GM21360 (cell line): ENCODE measurements around the gene HNRNPM.
"Not testable (repeated sequence)": the region's sequence is repeated elsewhere in the genome, so short reads cannot be mapped to it uniquely, and the experiment has no call there.

Source experiments
- ATAC-seq: cut with Tn5 transposase; IDR thresholded peaks from one replicate; pipeline ENCODE4 v1.9.1; 2021; ENCODE audit warnings: mild to moderate bottlenecking, moderate library complexity; ENCODE audit not compliant: unreplicated experiment

The HNRNPM gene

DNA sequence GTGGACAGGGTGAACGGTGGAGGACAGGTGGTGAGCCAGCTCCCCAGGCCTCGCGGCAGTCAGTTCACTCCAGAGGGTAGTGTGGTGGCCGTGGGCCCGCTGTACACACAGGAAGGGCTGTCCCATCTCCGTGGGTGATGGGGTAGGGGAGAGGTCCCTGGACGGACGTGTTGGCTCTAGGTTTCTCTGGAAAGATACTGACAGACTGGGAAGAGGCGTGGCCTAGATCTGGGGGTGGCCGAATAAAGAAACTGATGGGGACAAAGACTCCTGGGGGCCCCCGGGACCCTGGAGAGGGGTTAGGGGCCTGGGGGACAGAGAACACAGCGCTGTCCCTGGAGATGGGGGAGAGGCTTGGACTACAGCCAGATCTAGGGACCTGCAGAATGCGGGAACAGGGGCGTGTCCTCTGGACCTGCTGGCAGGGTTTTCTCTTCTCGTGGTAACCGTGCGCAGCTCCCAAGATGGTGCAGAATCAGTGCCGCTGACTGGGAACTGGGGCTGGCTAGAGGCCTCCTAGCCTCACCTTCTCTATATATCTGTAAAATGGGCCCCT lies 61.7 kb downstream of the HNRNPM start:
- no peak for ATAC-seq

DNA sequence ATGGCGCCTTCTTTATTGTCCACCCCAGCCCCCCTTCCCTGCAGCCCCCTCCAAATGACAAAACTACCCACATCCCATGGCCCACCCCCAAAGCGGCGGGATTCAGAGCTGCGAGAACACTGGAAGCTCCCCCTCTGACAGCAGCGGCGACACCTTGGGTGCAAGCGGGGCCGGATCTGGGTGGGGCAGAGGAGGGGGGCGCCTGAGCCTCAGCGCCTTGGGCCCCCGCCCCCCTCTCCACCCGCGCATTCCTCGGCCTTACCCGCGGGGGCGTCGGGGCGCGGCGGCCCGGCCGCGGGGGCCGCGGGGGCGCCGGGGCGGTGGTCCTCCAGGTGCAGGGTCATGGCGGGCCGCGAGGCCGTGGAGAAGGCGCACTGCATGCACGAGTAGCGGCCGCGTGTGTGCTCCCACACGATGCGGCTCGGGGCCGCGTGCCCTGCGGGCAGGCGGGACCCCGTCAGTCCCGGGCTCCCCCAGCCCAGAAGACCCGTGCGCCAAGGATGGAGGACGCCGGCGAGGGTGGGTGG lies 65.9 kb downstream of the HNRNPM start:
- no peak for ATAC-seq

DNA sequence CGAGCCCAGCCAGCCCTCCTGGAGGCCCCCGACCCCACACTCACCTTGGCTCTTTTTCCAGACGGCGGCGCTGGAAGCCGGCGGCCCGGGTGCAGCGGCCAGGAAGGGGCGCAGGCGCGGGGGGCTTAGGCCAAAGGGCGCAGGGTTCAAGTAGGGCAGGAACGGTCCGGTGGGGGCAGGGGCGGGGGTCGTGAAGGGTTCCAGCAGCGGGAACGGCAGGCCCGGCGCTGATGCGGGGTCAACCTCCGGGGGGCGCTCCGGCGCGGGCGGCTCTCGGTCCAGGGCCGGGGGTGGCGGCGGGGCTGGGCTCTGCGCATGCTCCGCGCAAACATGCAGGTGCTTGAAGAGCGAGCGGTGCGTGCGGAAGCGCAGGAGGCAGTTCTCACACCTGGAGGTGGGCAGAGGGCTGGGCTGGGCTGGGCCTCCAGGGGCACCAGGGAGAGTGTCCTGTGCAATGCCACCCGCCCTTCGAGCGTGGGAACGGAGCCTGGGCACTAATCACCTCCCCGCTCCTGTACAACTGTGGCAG lies 66.9 kb downstream of the HNRNPM start:
- no peak for ATAC-seq

- ATAC-seq = no peak
These were observed 67.6 kb downstream of the HNRNPM start for GRCh38 chr19:8512115-8512967.

GRCh38 chr19:8513036-8513686 lies 68.4 kb downstream of the HNRNPM start:
- no peak for ATAC-seq

DNA sequence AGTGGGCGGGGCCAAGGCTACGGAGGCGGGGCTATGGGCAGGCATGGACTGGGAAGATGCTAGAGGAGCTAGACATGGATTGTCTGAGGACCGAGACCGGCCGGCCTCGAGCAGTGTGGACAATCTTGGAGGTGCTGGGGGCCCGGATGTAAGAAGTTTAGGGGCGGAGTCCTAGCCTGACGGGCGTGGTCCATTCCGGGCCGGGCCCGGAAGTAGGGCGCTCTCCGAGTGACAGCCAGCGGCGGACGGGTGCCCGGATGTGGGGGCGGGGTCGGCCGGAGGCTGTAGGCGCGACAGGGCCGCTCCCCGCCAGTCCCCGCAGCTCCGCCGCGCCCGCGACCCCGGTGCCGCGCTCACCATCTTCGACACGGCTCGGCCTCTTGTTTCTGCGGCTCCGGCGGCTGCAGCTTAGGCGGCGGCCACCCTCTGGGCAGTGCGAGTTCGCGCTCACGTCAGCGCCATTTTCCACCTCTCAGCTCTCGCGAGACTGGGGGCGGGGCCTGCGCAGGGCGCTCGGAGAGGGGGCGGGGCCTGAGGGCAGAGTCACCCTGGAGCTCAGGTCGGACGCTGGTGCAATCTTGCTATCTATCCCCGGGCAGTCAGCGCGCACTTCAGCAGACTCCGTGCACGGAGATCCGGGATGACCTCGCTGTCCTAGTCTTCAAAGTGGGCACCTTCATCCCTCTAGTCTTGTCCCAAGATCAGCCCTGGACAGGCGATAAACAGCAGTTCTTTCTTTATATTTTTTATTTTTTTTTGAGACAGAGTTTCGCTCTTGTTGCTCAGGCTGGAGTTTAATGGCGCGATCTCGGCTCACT lies 69.1 kb downstream of the HNRNPM start, which contains the start of gene ZNF414:
ZNF414 (minus strand) TSS at position 481 of the 818 bp plus-strand sequence; CDS start at position 360, 121 bp downstream.
- peak; percentile 85 for ATAC-seq

DNA sequence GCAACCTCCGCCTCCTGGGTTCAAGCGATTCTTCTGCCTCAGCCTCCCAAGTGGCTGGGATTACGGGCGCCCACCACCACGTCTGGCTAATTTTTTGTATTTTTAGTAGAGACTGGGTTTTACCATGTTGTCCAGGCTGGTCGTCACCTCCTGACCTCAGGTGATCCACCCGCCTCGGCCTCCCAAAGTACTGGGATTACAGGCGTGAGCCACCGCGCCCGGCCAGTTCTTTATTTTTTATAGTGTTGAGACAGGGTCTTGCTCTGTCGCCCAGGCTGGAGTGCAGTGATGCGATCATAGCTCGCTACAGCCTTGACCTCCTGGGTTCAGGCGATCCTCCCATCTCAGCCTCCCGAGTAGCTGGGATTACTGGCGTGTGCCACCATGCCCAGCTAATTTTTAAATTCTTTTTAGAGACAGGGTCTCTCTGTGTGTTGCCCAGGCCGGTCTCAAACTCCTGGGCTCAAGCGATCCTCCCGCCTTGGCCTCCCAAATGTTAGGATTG lies 69.8 kb downstream of the HNRNPM start:
- ATAC-seq = not testable (repeated sequence)

- no peak for ATAC-seq
These were observed 70.5 kb downstream of the HNRNPM start for GRCh38 chr19:8515317-8515716.

GRCh38 chr19:8517551-8518442 lies 73.0 kb downstream of the HNRNPM start:
- no peak for ATAC-seq

DNA sequence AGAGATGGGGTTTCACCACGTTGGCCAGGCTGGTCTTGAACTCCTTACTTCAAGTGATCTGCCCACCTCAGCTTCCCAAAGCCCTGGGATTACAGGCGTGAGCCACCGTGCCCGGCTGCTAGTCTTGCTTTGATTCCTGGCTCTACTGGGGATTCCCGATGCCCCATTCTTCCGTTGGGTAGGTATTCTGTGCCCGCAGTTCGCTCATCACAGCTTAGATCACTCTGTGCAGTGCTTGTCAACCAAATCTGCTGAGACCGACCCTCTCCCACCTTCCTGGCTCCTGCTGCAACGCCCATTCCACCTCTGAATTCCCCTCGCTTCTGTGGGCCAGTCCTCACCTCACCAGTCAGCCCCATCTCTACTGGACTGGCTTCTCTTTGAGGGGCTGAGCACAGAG lies 73.8 kb downstream of the HNRNPM start:
- no peak for ATAC-seq

DNA sequence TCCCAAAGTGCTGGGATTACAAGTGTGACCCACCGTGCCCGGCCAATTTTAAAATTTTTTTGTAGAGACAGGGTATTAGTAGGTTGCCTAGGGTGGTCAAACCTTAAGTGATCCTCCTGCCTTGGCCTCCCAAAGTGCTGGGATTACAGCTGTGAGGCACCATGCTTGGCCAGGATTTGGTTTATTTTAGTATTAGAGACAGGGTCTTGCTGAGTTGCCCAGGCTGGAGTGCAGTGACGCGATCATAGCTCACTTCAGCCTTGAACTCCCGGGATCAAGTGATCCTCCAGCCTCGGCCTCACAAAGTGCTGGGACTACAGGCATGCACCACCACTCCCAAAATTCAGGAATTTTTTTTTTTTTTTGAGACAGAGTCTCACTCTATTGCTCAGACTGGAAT lies 74.6 kb downstream of the HNRNPM start:
- ATAC-seq = no peak

GRCh38 chr19:8525401-8525684 lies 80.6 kb downstream of the HNRNPM start:
- ATAC-seq = no peak

GRCh38 chr19:8526345-8527091 lies 81.7 kb downstream of the HNRNPM start:
- no peak for ATAC-seq

DNA sequence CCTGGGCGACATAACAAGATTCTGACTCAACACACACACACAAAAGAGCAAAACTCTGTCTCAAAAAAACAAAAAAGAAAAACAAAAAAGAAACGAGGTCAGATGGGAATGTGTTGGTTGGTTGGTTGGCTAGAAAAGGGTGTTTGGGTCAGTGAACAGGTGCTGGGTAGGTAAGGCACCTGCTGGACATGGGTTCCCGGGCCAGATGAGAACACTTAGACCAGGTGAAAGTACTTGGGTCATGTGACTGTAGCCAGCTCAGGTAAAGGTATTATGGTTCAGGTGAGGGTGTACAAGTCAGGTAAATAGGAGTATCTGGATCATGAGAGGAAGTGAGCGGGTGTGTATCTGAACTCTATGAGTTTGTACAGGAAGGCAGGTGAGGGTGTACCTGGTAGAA lies 83.7 kb downstream of the HNRNPM start:
- ATAC-seq = no peak

DNA sequence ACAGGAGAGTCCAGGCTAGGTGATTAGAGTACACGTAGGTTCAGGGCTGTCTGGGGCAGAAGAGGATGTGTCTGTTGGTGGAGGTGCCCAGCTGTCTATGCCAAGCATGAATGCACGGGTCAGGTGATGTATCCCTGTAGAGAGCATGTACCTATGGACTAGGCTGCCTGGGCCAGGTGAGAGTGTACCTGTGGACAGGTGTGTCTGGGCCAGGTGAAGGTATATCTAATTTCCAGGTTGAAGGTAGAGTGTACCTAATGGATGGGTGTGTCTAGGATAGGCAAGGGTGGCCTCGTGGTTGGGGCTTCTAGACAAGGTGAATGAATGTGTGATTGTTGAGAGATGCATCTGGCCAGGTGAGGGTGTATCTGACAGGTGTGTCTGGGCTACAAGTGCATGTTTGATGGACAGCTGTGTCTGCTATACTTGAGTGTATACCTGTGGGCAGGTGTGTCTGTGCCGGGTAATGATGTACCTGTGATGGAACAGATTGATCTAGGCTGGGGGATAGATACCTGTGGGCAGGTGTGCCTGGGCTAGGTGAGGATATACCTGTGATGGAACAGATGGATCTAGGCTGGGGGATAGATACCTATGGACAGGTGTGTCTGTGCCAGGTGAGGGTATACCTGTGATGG lies 84.7 kb downstream of the HNRNPM start:
- no peak for ATAC-seq

DNA sequence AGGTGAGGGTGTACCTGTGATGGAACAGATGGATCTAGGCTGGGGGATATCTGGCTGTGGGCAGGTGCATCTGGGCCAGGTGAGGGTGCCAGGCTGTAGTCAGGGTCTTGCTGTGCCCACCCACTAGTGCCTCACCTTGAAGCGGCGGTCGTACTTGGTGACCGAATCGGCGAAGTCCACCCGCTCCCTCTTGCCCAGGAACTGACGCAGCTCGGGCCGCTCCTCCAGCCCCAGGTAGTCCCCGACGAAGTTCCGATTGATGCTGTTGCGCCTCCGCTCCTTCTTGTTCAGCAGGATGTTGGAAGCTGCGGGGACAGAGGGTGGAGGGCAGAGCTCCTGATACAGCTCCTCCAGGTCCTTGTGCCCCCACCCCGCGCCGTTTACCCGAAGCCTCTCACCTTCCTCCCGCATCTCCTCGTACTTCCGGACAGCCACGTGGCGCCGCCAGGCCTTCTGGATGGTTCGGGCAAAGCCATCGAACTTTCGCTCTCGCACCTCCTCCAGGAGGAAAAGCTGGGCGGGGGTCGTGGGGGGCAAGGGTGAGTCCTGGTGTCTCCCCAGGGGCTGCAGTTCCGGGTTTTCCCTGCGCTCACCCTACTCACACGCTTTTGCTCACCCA lies 85.4 kb downstream of the HNRNPM start:
- no peak for ATAC-seq

DNA sequence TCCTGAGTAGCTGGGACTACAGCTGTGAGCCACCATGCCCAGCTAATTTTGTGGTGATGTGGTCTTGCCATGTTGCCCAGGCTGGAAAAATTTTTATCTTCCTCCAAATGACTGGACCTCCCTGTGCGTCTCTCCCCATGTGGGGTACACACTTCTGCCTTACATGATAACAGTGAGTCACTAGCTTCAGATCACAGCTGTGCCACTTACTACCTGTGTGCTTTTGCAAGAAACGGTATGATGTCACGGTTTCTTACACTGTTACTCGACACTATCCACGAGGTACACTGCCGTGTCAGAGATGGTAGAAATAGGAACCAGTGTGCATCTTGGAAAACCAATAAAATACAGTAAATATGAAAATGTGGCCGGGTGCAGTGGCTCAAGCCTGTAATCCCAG lies 86.7 kb downstream of the HNRNPM start:
- ATAC-seq = no peak

DNA sequence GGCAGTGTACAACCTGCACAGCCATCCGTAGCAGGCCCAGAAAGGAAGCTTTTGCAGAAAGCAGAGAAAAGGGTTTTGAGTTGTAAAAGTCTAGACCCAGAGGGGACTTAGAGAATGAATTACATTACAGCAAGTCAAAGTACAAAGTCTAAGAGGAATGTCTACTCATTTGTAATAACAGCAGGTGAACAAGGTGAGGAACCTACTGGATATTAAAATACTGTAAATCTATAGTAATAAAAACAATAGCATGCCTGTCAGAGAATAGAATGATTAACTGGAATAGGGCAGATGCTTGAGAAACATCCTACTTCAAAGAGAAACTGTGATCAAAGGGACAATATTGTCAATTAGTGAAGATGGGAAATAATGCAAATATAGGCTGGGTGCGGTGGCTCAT lies 87.5 kb downstream of the HNRNPM start:
- no peak for ATAC-seq
